ENCODE results near the gene CDH22.

CDH22 gene

DNA sequence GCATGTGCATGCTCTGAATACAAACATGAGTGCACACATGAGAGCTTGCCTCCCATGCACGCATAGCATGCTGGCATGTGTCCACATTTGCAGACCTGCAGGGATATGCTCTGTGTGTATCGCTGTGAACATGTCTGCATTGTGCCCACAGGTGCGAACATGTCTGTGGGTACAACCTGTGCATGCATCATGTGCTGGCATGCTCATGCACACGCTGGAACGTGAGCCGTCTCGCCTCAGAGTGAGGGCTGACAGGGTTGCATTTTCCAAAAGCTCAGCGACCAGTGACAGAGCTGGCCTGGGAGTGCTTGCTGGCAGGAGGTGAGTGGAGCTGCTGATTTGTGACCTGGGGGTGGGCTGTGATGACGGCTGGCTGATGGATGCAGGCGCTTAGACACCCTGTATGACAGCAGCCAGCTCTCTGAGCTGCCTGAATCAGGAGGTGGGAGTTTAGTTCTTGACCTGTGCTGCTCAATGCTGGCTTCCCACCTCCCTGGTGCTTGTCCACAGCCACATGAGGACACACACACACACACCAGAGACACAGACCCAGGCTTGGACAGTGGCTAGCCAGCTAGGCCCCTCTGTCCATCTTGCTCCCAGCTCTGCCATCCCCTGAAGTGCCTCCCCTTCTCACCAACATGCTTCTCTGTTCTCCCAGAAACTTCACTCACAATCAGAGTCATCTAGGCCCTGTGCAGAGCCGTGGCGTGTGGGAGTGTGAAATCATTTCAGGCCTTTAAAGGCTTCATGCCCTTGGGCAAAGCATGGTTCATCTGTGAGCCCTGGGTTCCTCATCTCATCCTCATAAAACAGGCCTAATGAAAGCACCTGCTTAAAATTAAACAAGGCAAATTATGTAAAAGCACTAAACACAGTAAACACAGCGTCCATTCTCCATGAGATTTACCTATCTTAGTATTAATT is 138.8 kb downstream of the CDH22 start:
- no peak for DNase-seq (ENCODE audit: low read depth)

DNA sequence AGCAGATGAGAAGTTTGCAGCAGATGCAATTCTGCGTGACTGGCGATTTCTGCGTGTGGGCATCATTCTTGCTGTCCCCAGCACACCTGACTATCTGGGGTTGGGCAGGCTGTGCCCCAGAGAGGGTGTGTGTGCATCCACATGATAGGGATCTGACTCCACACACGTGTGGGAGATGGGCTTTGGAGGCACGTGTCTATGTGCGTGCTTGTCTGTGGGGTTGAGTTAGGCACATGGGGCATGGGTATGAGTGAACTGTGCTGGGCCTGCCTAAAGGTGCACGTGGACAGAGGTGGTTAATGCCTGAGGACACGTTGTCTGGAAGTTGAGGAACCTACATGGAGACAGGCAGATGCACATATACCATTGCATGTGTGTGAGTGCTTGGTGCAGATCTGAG is 139.9 kb downstream of the CDH22 start:
- no peak for DNase-seq (ENCODE audit: low read depth)

DNA sequence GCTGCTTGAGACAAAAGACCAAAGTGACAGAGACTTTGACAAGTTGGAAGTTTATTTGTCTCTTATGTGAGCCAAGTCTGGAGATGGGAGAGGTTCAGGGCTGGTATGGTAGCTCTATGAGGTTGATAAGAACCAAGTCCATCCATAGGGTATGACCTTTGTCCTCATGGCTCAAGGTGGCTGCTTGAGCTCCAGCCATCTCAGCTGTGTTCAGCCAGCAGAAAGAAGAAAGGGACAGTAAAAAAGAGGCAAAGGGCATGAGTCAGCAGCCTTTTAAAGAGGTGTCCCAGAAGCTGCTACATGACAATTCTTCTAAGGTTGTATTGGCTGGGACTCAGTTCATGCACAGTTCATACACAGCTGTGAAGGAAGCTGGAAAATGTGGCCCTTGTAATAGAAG is 141.2 kb downstream of the CDH22 start:
- DNase-seq (ENCODE audit: low read depth) = no peak

DNA sequence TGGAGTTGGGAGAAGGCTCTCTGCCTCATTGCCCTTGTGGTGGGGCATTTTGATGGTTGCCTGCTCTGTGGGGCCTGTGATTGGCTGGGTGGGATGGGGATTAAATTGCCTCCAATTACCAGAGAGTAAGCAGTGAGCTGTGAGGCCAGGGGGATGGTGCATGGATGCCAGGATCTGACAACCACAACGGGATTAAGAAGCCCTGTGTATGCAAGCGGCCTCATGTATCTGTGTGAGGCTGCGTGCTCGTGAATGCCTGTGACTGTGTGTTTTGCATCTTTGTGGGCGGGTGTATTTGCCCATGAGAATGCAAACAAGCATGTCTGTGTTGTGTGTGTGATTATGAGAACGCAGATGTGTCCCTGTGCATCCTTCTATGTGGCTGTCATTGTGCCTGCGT is 144.0 kb downstream of the CDH22 start:
- DNase-seq (ENCODE audit: low read depth) = no peak

DNA sequence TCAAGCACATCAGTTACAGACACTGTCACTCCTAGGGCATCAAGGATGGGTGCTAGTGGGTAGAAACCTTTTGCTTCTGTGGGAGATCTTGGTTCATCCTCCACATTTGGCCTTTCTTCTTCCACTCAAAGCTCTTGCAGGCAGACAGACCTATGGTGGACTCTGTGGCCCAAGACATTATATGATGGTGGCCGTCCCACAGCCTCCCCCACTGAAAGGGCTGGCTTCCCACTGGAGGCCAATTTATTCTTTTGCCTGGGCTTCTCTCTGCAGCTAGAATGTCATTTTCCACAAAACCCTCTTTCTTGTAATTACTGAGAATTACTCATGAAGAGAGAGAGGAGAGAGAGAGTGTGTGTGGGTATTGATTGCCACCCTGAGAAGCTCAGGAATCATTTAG is 146.4 kb downstream of the CDH22 start:
- no peak for DNase-seq (ENCODE audit: low read depth)

DNA sequence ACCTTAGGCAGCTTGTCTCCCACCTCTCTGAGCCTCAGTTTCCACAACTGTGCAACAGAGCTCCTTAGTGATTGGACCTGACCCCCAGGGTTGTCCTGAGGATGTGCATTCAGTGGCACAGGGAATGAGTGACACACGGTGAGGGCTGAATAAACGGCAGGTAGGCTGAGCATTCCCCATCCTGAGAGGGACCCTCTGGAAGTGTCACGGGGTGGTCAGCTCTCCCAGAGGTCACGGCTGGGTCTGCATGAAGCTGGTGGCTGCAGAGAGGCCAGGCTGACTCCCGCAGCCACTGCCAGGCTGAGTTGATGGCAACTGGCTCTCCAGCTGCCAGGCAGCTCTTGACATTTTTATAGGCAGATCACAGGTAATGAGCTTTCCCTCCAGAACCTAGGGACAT is 147.6 kb downstream of the CDH22 start:
- DNase-seq (ENCODE audit: low read depth) = no peak

DNA sequence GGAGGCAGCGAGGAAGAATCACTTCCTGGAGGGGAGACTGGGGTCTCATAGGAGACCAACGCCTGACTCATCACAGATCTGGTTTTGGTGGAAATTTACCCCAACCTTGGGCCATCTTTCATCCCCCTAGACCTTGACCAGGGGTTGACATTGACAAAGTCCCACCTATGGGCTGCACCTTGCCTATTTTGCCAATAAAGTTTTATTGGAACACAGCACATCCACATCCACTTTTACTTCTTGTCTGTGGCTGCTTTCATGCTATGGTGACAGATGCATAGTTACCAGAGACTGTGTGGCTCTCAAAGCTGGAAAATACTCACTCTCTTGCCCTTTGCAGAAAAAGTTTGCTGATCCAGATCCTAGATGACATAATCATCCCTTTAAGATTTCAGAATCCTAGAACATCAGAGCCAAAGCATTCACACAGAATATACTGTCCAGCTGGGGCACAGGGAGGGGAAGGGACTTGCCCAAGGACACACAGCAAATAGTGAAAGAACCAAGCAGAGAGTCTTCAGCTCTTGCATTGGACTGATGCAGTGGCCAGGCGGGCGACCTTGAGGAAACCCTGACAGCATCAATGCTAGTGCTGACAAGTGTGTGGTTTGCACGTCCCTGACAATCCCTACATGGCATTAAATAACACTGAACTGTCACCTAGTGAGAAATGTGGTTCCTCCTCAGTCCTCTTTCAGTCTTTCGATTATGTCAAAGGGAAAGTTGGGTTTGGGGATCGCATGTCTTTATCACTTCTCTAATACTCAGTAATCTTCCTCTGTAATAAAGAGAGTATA is 149.0 kb downstream of the CDH22 start:
- DNase-seq (ENCODE audit: low read depth) = no peak

DNA sequence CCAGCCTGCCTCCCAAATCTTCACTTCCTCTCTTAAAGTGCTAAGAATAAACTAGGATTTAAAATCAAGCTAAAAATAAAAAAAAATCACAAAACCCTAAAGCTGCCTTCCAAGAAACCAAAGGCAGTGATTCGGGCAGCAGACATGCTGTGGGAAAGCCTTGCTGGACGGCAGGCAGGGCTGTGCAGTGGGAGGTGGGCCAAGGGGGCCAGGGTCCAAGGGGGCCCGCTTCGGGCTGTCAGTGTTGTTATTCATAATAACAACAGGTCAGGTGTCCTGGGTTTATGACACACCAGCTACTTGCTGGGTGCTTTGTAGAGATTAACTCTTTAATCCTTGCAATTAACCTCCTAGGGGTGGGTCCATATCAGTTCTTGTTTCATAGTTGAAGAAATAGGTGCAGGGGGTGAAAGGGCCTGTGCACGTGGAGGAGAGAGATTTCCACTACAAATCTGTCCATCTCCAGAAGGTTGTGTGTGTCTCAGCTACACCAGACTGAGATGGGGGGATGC is 149.8 kb downstream of the CDH22 start:
- no peak for DNase-seq (ENCODE audit: low read depth)

DNA sequence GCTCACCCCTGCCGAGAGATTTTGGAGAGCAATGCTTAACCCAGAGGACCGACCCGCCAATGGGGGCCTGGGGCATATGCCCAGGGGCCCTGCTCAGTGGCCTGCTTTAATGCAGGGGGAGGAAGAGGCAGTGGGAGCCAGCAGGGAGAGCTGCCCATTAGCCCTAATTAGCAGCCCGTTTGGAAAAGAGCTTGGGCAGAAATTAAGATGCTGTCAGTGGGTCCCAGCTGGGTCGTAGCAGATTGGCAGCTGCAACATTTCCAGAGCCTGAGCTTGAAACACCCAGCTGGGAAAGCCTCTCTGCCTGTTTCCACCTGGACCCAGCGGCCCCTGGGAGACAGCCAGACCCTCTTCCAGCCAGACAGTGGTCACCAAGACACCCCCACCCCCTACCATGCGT is 150.7 kb downstream of the CDH22 start:
- no peak for DNase-seq (ENCODE audit: low read depth)

DNA sequence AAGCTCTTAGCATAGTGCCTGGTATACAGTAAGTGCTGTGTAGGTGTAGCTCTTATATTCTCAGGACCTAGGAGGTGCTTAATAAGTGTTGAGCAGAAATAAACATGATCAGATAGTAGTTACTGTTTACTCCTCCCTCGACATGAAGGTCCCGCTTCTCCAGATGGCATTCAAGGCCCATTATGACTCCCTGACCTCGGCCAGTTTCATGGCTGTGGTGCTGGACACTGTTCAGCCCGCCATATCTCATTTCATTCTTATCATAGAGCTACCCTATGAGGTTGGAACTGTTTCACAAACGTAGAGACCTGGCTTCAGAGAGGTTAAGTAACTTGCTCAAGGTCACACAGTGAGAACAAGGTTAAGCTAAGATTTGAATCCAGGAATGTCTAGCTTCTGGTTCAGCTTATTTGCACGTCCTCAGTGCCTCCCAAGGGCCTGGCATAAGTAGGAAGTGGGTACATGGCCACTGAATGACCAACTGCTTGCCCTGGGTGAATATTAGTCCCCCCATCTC is 151.2 kb downstream of the CDH22 start:
- no peak for DNase-seq (ENCODE audit: low read depth)

DNA sequence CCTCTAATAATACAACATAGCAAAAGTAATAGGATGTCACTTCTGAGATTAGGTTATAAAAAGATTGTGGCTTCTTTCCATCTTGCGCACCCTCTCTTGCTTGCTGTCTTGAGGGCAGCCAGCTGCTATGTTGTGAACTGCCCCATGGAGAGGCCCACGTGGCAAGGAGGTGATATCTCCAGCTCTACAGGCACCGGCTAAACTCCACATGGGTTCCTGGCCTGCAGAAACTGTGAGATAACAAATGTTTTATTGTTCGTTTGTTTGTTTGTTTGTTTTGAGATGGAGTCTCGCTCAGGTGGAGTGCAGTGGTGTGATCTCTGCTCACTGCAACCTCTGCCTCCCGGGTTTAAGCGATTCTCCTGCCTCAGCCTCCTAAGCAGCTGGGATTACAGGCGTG is 152.2 kb downstream of the CDH22 start:
- DNase-seq (ENCODE audit: low read depth) = no peak

DNA sequence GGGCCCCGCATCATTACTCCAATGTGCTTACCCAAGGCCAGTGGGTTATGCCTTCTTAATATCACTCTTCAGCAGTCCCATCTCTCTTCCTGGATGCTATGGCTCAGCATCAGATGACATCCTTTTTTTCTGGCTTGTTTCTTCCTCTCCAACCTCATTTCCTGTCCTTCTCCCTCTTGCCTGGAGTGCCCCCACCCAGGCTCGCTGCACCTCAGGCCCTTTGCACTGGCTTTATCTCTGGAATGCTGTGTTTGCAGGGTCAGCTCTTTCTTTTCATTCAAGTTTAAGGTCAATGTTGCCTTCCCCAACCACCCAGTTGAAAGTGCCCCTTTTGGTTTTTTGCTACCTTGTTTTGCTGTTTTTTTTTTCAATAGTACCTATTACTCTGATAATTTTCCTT is 153.5 kb downstream of the CDH22 start:
- no peak for DNase-seq (ENCODE audit: low read depth)

DNA sequence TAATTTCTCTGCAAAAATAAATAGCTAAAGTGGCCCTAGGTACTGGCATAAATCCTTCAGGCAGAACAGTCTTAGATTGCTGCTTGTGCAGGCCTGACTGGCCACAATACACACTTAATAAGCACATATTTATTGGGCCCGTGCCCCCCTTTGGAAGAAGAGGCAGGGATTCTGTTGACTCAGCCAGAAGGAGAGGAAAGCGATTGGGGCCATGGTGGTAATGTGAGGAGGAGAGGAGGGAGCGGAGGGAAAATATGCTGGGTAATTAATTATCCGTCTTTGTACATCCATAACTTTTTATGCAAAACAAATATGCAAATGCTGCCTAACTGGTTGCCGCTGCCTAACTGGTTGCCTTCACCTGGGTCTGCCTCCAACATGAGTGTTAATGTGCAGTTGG is 154.0 kb downstream of the CDH22 start:
- no peak for DNase-seq (ENCODE audit: low read depth)

DNA sequence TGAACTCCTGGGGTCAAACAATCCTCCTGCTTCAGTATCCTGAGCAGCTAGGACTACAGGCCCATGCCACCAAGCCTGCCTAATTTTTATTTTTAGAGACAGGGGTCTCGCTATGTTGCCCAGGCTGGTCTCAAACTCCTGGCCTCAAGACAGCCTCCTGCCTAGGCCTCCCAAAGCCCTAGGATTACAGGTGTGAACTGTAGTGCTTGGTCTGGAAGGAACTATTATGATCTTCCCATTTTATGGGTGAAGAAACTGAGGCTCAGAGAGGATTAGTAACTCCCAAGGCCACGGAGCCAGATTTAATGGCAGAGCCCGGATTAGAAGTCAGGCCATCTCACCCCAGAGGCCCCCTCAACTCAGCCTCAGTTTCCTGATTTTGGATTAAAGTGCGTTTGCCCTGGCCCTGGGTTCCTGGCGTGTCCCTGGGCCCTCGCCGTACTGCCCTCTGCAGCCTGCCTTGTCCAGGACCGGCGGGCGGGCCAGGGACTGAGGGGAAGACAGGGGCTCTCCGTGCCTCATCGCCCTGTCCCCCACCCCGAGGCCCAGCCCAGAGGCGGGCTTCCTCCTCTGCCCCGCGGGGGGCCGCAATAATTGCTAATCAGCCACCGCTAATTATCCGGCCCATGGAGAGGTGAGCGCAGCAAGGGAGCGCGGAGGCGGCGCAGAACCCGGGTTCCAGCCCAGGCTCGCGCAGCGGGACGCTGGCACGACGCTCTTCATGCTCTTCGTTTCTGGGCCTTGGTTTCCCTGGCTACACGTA is 155.3 kb downstream of the CDH22 start:
- no peak for DNase-seq (ENCODE audit: low read depth)

DNA sequence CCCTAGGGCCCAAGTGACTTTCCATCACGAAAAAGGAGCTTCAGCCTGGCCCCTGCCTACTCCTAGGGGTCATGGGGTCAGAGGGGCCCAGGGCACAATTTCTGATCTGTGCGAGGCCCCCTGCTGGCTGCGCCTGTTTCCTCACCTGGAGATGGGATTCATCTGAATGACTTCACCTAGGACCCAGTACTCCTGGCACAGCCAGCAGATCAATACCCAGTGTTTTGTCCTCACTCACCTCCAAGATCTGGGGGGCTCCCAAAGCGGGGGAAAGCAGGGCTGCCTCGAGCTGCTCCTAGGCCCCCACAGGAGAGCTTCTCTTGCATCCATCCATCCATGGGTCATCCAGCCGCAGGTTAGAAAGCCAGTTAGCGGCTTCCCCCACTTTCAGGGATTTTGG is 156.4 kb downstream of the CDH22 start:
- no peak for DNase-seq (ENCODE audit: low read depth)

DNA sequence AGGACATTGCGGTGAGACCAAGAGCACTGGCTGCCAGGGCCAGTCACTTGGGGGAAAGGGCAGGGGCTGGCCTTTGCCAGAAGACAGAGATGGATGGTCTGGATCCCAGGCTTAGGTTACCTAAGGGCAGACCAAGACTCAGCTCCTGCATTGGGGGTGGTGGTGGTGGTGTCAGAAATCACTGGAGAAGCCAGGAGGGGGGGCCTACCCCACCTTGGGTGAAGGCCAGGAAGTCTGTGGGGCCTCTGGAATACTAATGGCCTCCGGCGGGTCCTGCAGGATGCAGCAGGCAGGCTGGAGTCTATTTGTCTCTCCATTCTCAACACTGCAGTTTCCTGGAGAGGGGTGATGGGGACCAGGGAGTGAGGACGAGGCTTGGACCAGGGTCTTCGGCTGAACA is 157.4 kb downstream of the CDH22 start:
- DNase-seq (ENCODE audit: low read depth) = no peak

DNA sequence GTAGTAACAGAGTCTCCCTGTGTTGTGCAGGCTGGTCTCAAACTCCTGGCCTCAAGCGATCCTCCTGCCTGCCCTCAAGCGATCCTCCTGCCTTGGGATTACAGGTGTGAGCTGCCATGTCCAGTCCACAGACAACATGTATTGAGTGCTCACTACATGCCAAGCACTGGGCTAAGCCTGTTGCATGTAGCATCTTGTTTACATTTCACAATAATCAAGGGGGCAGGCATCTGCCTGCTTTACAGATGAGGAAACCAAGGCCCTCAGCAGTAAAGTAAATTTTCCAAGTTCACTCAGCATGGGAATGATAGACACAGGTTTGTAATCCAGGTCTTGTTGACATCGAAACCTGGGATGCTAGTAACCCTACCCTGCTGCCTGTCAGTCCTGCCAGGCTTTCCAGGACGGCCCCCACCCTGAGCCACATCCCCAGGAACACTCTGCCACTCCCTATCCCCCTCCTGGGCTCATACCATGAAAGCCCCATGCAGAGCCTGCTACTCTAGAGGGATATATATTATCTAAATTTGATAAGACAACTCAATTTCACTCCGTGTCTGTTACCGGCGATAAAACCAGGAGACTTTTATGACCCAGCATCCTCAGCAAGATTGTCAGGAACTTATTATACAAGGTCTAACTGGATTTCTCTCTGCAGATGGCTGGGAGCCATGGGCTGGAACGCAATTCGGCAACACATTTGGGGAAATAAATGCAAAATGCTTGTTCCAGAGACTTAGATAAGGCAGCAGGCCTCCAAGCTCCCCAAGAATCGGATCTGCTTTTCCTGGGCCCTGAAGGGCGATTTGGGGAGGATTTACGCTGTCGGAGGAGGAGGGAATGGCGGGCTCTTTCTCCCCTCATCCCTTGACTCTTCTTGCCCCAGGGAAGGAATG is 159.7 kb downstream of the CDH22 start:
- no peak for DNase-seq (ENCODE audit: low read depth)

DNA sequence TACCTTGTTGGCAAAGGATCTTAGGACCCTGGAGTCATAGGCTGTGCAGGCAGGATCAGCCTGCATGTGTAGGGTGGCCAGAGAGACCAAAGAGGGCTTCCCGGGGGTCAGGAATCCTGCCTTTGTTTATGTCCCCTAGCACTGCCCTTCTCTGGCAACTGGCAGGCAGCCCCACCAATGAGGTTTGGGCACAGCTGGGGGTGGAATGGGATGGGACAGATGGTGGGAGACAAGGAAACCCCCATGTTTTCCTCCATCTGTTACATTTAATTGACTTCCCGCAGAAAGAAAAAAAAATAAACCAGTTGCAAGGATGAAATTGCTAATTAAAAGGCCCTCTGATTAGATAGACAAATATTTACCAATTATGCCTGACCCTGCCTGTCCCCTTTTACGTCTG is 162.6 kb downstream of the CDH22 start:
- DNase-seq (ENCODE audit: low read depth) = no peak

DNA sequence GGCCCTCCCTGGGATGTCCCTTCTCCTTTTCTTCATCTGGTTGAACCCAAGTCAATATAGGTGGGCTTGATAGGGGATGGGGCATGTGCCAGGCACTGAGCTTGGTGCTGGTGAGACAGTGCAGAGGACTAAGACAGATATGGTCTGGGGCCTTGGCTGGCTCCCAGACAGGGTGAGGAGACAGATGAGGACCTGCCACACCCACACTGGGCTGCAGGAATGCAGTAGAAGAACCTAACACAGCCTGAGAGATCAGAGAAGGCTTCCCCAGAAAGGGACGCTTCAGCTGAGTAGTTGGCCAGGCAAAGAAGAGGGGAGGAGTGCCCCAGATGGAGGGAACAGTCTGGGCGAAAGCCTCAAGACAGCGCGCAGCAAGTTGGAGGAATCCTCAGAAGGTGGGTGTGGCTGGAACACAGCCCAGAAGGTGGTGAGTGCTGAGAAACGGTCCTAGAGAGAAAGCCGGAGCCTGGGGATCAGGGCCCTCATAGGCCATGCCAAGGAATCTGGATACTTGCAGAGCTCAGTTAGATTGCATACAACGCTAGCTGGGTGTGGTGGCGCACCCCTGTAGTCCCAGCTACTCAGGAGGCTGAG is 163.8 kb downstream of the CDH22 start:
- no peak for DNase-seq (ENCODE audit: low read depth)

DNA sequence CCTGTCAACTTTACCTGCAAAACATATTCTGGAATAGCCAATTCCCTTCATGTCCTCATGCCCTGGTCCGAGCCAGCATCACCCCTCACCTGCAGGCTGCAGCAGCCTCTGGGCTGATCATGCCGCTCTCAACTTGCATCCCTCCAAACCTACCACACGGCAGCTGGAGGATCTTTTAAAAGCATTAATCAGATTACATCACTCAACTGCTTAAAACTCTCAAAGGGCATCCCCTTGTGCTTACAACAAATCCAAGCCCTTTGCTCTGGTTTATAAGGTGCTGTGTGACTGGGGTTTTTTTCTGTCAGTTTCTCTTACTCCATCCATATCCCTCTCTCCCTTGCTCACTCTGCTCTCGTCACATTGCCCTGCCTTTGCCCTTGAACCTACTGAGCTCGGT is 166.2 kb downstream of the CDH22 start:
- no peak for DNase-seq (ENCODE audit: low read depth)

Measured in stimulated activated CD8-positive, alpha-beta memory T cell treated with anti-CD3 and anti-CD28 coated beads, Interleukin-12 subunit alpha, Interleukin-12 subunit beta, amount 100 ng/mL, for 1 hour (primary cell).